ENCODE data around the gene KMO.

DNA sequence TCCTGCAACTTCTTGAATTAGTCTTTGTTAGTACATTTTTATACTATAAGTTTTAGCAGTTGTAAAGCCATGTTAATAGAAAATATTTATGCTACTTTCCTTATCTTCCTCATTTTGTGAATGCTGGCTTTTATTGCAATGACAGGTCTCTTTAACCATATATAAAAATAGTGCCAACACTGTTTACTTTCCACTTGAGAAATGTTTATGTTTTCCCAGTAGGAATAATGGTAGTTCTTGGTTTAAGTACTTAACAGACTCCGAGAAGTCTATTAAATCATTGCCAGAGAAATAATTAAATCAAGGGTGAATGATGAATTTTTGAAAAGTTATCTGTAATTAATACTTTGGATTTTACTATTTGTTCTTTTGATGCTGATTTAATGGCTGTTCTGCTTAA is 98.3 kb downstream of the KMO start:
- no peak for TF ChIP-seq TAF1 (IDR thresholded peaks at IDR 0.05; ENCODE audit: borderline replicate concordance, low read depth, low read length)
- TF ChIP-seq POLR2A (IDR thresholded peaks at IDR 0.05; ENCODE audit: low read depth, low read length) = no peak
- no peak for TF ChIP-seq POLR2AphosphoS5 (IDR thresholded peaks at IDR 0.05; ENCODE audit: low read depth, low read length)

Measured in GM12892 (cell line).